Activated CD4-positive, alpha-beta T cell treated with anti-CD3 and anti-CD28 coated beads, Interleukin-2, Interleukin-6, amounts not matched to agents 100 ng/mL and 50 ng/mL, durations not matched to agents 16 hours and 8 hours (primary cell): ENCODE data around the gene MEPE.

ENCODE experiments used
- DNase-seq: peaks from one replicate; pipeline ENCODE4 v3.0.0-alpha.2; 2020

Gene MEPE

GRCh38 chr4:87832669-87833068 is at the start of gene MEPE:
TSS of gene MEPE (plus strand) at chr4:87832969. CDS start at chr4:87834715, 1,746 bp downstream.
- DNase-seq, result no peak

- no peak for DNase-seq
Observed at GRCh38 chr4:87783781-87784180, 49.0 kb upstream of the MEPE start.

- DNase-seq, result no peak
Observed at GRCh38 chr4:87785731-87786509, 46.8 kb upstream of the MEPE start.

GRCh38 chr4:87799301-87800113 is 33.3 kb upstream of the MEPE start, which contains the start of gene IBSP:
TSS of gene IBSP (plus strand) at chr4:87799554. CDS start at chr4:87802362, 2,808 bp downstream.
- DNase-seq, result no peak

GRCh38 chr4:87802858-87803257 is 29.9 kb upstream of the MEPE start:
- no peak for DNase-seq

- no peak for DNase-seq
Observed at GRCh38 chr4:87803421-87803820, 29.3 kb upstream of the MEPE start.

GRCh38 chr4:87804871-87805270 is 27.9 kb upstream of the MEPE start:
- no peak for DNase-seq

- no peak for DNase-seq
Observed at GRCh38 chr4:87805971-87806370, 26.8 kb upstream of the MEPE start.

GRCh38 chr4:87806520-87806919 is 26.2 kb upstream of the MEPE start:
- no peak for DNase-seq

- no peak for DNase-seq
Observed at GRCh38 chr4:87807402-87807801, 25.4 kb upstream of the MEPE start.

- no peak for DNase-seq
Observed at GRCh38 chr4:87811977-87812376, 20.8 kb upstream of the MEPE start.

- no peak for DNase-seq
Observed at GRCh38 chr4:87819281-87819919, 13.4 kb upstream of the MEPE start.

GRCh38 chr4:87823200-87823599 is 9.6 kb upstream of the MEPE start:
- no peak for DNase-seq

- no peak for DNase-seq
Observed at GRCh38 chr4:87823724-87824123, 9.0 kb upstream of the MEPE start.

- no peak for DNase-seq
Observed at GRCh38 chr4:87824352-87824751, 8.4 kb upstream of the MEPE start.

GRCh38 chr4:87834401-87834800 is 1.6 kb downstream of the MEPE start:
- no peak for DNase-seq

GRCh38 chr4:87835197-87835596 is 2.4 kb downstream of the MEPE start:
- no peak for DNase-seq

- DNase-seq, result no peak
Observed at GRCh38 chr4:87835743-87836142, 3.0 kb downstream of the MEPE start.

GRCh38 chr4:87838205-87838604 is 5.4 kb downstream of the MEPE start:
- no peak for DNase-seq

GRCh38 chr4:87838890-87839591 is 6.3 kb downstream of the MEPE start:
- DNase-seq, result peak; percentile 24

GRCh38 chr4:87839592-87839946 is 6.8 kb downstream of the MEPE start:
- no peak for DNase-seq

GRCh38 chr4:87840149-87840548 is 7.4 kb downstream of the MEPE start:
- DNase-seq, result no peak

GRCh38 chr4:87843936-87844335 is 11.2 kb downstream of the MEPE start:
- no peak for DNase-seq
